Nephron progenitor cell (in vitro differentiated cells): ENCODE results near the gene GTF3C5.

ENCODE experiments used
- DNase-seq: peaks from one replicate; pipeline ENCODE4 v3.0.0; 2021
- H3K27ac Mint-ChIP-seq: 2 replicates; pipeline ENCODE4 v1.8.0; 2021; ENCODE audit warnings: mild to moderate bottlenecking, moderate library complexity, mixed read lengths
- H3K27me3 Mint-ChIP-seq: 2 replicates; pipeline ENCODE4 v1.8.0; 2021; ENCODE audit warnings: mild to moderate bottlenecking, low read depth, mixed read lengths; ENCODE audit not compliant: poor library complexity
- H3K36me3 Mint-ChIP-seq: 2 replicates; pipeline ENCODE4 v1.8.0; 2021; ENCODE audit warnings: low read depth, mixed read lengths
- H3K4me1 Mint-ChIP-seq: 2 replicates; pipeline ENCODE4 v1.8.0; 2021; ENCODE audit warnings: mixed read lengths
- H3K4me3 Mint-ChIP-seq: 2 replicates; pipeline ENCODE4 v1.8.0; 2021; ENCODE audit warnings: mild to moderate bottlenecking, moderate library complexity, mixed read lengths
- H3K9me3 Mint-ChIP-seq: 2 replicates; pipeline ENCODE4 v1.8.0; 2021; ENCODE audit warnings: mild to moderate bottlenecking, moderate library complexity, mixed read lengths
- TF ChIP-seq, protein P1 (sequence below): fragments of 200-600 bp; sonication (generic); IDR thresholded peaks from 2 replicates; pipeline ENCODE4 v1.5.0; 2021; ENCODE audit warnings: antibody characterized with exemption

GTF3C5 gene

DNA sequence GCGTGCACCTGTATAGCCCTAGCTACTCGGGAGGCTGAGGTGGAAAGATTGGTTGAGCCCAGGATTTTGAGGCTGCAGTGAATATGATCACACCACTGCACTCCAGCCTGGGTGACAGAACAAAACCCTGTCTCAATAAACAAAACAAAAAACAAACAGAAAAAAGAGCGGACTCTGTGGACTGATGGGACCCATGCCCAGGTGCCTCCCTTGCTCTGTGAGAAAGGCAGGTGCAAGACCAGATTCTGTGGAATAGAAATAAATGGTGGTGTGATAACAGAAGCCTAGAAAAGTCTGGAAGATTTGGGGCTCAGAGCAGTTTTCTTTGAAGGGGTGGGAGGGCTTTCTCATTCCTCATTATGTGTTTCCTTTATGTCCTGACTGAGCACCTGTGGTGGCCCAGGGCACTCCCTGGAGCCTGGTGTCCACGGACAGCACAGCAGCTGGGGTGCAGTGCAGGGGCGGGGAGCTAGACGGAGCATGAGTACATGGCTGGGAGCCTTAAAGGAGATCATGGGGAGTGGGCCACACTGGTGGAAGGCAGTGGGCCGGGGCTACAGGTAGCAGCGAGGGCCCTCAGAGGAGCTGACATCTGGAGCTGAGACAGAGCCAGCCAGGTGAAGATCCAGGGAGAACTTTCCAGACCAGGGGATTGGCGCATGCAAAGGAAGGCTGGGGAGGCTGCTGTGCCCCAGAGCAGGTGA is 15.6 kb downstream of the GTF3C5 start:
- TF ChIP-seq, protein P1, sequence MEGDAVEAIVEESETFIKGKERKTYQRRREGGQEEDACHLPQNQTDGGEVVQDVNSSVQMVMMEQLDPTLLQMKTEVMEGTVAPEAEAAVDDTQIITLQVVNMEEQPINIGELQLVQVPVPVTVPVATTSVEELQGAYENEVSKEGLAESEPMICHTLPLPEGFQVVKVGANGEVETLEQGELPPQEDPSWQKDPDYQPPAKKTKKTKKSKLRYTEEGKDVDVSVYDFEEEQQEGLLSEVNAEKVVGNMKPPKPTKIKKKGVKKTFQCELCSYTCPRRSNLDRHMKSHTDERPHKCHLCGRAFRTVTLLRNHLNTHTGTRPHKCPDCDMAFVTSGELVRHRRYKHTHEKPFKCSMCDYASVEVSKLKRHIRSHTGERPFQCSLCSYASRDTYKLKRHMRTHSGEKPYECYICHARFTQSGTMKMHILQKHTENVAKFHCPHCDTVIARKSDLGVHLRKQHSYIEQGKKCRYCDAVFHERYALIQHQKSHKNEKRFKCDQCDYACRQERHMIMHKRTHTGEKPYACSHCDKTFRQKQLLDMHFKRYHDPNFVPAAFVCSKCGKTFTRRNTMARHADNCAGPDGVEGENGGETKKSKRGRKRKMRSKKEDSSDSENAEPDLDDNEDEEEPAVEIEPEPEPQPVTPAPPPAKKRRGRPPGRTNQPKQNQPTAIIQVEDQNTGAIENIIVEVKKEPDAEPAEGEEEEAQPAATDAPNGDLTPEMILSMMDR: no peak
- peaks cover 7% of the 10 kb centered on the region for H3K4me1 Mint-ChIP-seq
- H3K27ac Mint-ChIP-seq: peak overlapping the region; percentile 55
- H3K4me3 Mint-ChIP-seq: no peak overlapping the region
- no peak for DNase-seq
- H3K9me3 Mint-ChIP-seq: peaks cover 2% of the 10 kb centered on the region
- no peaks in the 10 kb centered on the region for H3K27me3 Mint-ChIP-seq
- peaks cover 57% of the 10 kb centered on the region for H3K36me3 Mint-ChIP-seq

- peaks cover 52% of the 10 kb centered on the region for H3K36me3 Mint-ChIP-seq
- DNase-seq: no peak
- peaks cover 2% of the 10 kb centered on the region for H3K4me1 Mint-ChIP-seq
- peak overlapping the region; percentile 42 for H3K27ac Mint-ChIP-seq
- H3K27me3 Mint-ChIP-seq: no peaks in the 10 kb centered on the region
- no peak overlapping the region for H3K4me3 Mint-ChIP-seq
- TF ChIP-seq, protein P1: no peak
- H3K9me3 Mint-ChIP-seq: no peaks in the 10 kb centered on the region
Observed at GRCh38 chr9:133046900-133047295, 16.1 kb downstream of the GTF3C5 start.

DNA sequence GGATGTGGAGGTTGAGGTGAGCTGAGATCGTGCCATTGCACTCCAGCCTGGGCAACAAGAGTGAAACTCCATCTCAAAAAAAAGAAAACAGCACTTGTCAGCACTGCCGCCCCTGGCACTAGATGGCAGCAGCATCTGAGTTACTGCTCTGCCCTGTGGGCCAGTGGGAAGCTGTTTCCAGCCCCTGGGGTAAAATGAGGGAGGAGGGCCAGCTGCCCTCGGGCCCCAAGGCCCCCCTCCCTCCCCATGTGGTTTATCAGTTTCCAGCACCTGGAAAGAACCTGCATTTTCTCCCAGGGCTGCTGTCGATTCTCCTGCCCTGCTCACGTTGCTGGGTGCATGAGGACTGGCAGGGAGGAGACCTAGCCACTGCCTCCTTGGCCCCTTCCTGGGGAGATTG is 17.8 kb downstream of the GTF3C5 start:
- no peaks in the 10 kb centered on the region for H3K4me1 Mint-ChIP-seq
- DNase-seq: no peak
- no peak overlapping the region for H3K4me3 Mint-ChIP-seq
- H3K27me3 Mint-ChIP-seq: no peaks in the 10 kb centered on the region
- no peak overlapping the region for H3K27ac Mint-ChIP-seq
- peaks cover 40% of the 10 kb centered on the region for H3K36me3 Mint-ChIP-seq
- TF ChIP-seq, protein P1: no peak
- H3K9me3 Mint-ChIP-seq: no peaks in the 10 kb centered on the region

GRCh38 chr9:133049043-133049442 is 18.2 kb downstream of the GTF3C5 start:
- H3K27me3 Mint-ChIP-seq: no peaks in the 10 kb centered on the region
- no peak for DNase-seq
- no peak overlapping the region for H3K4me3 Mint-ChIP-seq
- H3K9me3 Mint-ChIP-seq: no peaks in the 10 kb centered on the region
- TF ChIP-seq, protein P1: no peak
- H3K27ac Mint-ChIP-seq: no peak overlapping the region
- H3K4me1 Mint-ChIP-seq: no peaks in the 10 kb centered on the region
- H3K36me3 Mint-ChIP-seq: peaks cover 45% of the 10 kb centered on the region

GRCh38 chr9:133050142-133050541 is 19.3 kb downstream of the GTF3C5 start:
- no peaks in the 10 kb centered on the region for H3K4me1 Mint-ChIP-seq
- no peaks in the 10 kb centered on the region for H3K27me3 Mint-ChIP-seq
- no peak overlapping the region for H3K27ac Mint-ChIP-seq
- peaks cover 39% of the 10 kb centered on the region for H3K36me3 Mint-ChIP-seq
- no peak for DNase-seq
- H3K4me3 Mint-ChIP-seq: no peak overlapping the region
- H3K9me3 Mint-ChIP-seq: no peaks in the 10 kb centered on the region
- TF ChIP-seq, protein P1: no peak

- TF ChIP-seq, protein P1: no peak
- Mint-ChIP-seq H3K27me3 (no peaks in the 10 kb centered on the region), H3K36me3 (peaks cover 37% of the 10 kb centered on the region), H3K4me3 (no peak overlapping the region), H3K9me3 (no peaks in the 10 kb centered on the region), H3K4me1 (no peaks in the 10 kb centered on the region), H3K27ac (no peak overlapping the region)
- DNase-seq: no peak
Observed at GRCh38 chr9:133050781-133051180, 20.0 kb downstream of the GTF3C5 start.
